GM13976 (cell line): ENCODE data around the gene SPATA21.

Experiments
- DNase-seq: peaks from one replicate; pipeline ENCODE4 v3.0.0; 2012; ENCODE audit warnings: low spot score
- CTCF ChIP-seq: IDR thresholded peaks from 2 replicates; pipeline ENCODE4 v1.5.1; 2012; ENCODE audit warnings: borderline replicate concordance, mild to moderate bottlenecking; ENCODE audit not compliant: insufficient read depth; ENCODE audit errors: extremely low read depth, missing control alignments, control extremely low read depth
- in situ Hi-C: fragments of 300-500 bp; cut with MboI; formaldehyde crosslinking; loops from one replicate; pipeline ENCODE4 v1.12.0; 2022; ENCODE audit warnings: low sequenced_read_pairs, mixed read lengths, inconsistent platforms; ENCODE audit not compliant: unreplicated experiment

SPATA21 gene

DNA sequence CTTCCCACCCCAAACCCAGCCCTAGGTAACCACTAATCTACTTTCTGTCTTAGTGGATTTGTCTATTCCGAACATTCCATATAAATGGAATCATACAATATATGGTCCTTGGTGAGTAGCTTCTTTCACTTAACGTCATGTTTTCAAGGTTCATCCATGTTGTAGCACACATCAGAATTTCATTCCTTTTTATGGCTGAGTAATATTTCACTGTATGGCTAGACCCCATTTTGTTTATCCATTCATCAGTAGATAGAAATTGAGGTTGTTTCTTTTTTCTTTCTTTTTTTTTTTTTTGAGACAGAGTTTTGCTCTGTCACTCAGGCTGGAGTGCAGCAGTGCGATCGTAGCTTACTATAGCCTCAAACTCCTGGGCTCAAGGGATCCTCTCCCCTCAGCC is 3.2 kb downstream of the SPATA21 start:
- no peak for TF ChIP-seq CTCF
- in situ Hi-C loops, result no loop called here
- DNase-seq, result no peak

DNA sequence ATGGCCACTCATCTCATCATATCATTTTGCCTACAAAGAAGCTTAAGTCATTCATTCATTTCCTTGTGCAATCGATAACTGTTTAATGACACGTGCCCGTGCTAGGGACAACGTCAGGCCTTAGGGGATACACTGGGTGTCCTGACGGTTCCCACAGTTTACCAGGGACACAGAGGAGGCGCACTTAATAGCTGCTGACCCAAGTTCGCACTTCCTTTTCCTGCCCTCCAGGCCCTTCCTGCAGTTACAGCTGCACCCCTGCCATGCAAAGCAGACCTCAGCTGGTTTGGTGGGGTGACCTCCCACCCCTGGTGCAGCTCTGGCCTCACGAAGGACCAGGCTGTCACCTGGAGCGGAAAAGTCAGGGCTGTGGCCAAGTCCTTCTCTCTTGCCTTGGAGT is 4.2 kb downstream of the SPATA21 start:
- TF ChIP-seq CTCF, result no peak
- no peak for DNase-seq
- in situ Hi-C loops, result no loop called here

- no peak for TF ChIP-seq CTCF
- in situ Hi-C loops, result no loop called here
- DNase-seq, result no peak
Measured at GRCh38 chr1:16430606-16431005, 6.6 kb downstream of the SPATA21 start.

DNA sequence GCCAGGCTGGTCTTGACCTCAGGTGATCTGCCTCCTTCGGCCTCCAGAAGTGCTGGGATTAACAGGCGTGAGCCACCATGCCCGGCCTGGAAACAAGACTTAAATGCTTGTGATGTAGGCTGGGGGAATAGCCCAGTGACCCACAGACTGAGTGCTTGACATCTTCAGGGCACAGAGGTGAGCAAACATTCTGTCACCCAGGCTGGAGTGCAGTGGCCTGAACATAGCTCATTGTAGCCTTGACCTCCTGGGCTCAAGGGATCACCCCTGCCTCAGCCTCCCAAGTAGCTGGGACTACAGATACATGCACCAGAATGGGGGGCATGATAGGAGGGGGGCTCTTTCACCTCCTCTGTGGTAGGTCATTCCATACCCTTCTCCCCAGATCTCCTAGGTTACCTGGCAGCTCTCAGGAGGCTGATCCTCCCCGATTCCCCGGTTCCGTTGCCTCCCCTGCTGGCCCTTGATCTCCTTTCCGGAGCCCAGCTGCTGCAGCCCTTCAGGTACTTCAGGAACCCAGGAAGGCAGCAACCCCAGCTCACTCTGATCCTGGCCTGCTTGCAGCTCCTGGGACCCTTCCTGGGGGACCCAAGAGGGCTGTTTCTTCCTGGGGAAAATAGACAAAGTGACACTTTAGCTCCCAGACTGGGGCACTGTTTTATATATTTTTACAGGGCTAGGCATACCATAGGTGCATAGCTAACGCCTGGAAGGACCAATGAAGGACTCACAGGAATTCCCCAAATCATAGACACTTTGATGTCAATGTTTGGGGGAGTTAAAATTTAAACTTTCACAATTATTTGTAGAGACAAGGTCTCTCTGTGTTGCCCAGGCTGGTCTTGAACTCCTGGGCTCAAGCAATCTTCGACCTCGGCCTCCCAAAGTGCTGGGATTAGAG is 11.8 kb downstream of the SPATA21 start:
- DNase-seq, result no peak
- in situ Hi-C loops, result no loop called here
- TF ChIP-seq CTCF, result no peak

DNA sequence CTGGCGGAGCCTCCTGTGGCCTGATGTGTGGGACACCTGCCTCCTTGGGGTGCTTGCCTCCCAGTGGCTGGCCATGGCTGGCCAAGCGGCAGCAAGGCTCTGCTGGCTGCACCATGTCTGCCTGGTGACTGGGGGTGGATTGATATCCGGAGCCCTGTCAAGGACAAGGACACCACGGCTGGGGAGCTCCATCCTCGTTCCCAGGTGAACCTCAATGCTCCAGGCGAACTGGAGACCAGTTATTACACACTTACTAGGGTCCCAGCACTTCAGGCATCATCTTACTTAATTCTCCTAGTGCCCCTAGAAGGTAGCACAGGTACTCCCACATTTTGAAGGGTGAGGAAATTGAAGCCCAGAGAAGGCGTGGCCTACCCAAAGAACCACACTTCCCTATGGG is 15.2 kb downstream of the SPATA21 start:
- no peak for TF ChIP-seq CTCF
- DNase-seq, result no peak
- in situ Hi-C loops, result no loop called here

DNA sequence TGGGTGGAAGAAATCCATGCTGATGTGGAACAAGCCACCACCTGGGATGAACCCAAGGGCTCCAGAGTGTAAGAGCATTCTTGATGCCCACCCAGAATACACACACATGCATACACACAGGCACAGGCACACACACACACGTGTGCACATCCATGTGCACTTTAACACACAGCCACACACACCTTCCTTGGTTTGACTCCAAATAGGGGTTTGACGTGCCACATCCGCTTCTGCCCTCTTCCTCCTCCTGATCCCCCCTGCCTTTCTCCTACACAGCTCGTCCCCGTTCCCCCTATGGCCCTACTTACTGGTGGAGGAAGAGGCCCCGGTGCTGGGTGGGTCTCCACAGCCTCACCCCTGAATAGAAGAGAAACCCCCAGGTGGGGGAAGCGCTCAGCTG is 16.0 kb downstream of the SPATA21 start:
- TF ChIP-seq CTCF, result no peak
- in situ Hi-C loops, result no loop called here
- DNase-seq, result no peak
